SK-N-SH (cell line): Measurements from ENCODE around the gene GJA3. TPM values are rescaled to one million over a fixed set of nuclear protein-coding genes. Genes with fewer than 3 reads are reported as not detected.

Experiments used
- CTCF ChIA-PET: fragments of 300-600, 350-600 bp; formaldehyde crosslinking; extraction: SDS; loops from one replicate; lab custom pipeline; 2021; lab: Yijun Ruan, JAX
- POLR2A ChIA-PET: fragments of 350-600 bp; sonication (Branson Sonifier 250); formaldehyde crosslinking; extraction: SDS; loops from one replicate; lab custom pipeline; 2020; ENCODE audit warnings: antibody characterized with exemption, inconsistent platforms; lab: Yijun Ruan, JAX
- DNase-seq: peaks from one replicate; pipeline ENCODE4 v3.0.0; 2012
- H2AFZ ChIP-seq: fragments of 200-600 bp; sonication (generic); 2 replicates; pipeline ENCODE4 v1.8.1; 2016; ENCODE audit warnings: antibody characterized with exemption, mild to moderate bottlenecking, low read depth
- H3F3A ChIP-seq: fragments of 200-600 bp; sonication (generic); replicated peaks from 2 replicates; pipeline ENCODE3; 2016; ENCODE audit warnings: antibody characterized with exemption, mild to moderate bottlenecking; ENCODE audit not compliant: insufficient read depth
- H3K27ac ChIP-seq, 2 experiments: fragments of 200-500 bp in 1 of 2; fragments of 200-600 bp in 1 of 2; sonication (Bioruptor generic) in 1 of 2; sonication (generic), shearing (Covaris generic) in 1 of 2; 2 replicates each; pipeline versions ENCODE4 v1.5.1 to v1.6.1; 2014 to 2016; ENCODE audit warnings: low read depth in 2 of 2, inconsistent platforms in 1 of 2, low read length in 1 of 2, mild to moderate bottlenecking in 1 of 2, mixed read lengths in 1 of 2
- H3K27me3 ChIP-seq: fragments of 200-600 bp; sonication (generic), shearing (Covaris generic); 2 replicates; pipeline ENCODE4 v1.6.1; 2016; ENCODE audit warnings: mixed run types; ENCODE audit not compliant: insufficient read depth
- H3K36me3 ChIP-seq, 2 experiments: fragments of 200-500 bp in 1 of 2; fragments of 200-600 bp in 1 of 2; sonication (Bioruptor generic) in 1 of 2; sonication (generic) in 1 of 2; replicated peaks in 1 of 2; 2 replicates each; pipeline versions ENCODE3 to v1.5.1; 2014 to 2016; ENCODE audit warnings: low read length in 1 of 2, mild to moderate bottlenecking in 1 of 2; ENCODE audit not compliant: insufficient read depth in 2 of 2, control insufficient read depth in 1 of 2
- H3K4me1 ChIP-seq, 2 experiments: fragments of 200-500 bp in 1 of 2; fragments of 200-600 bp in 1 of 2; sonication (Bioruptor generic) in 1 of 2; sonication (generic), shearing (Covaris generic) in 1 of 2; 2 replicates each; pipeline versions ENCODE4 v1.5.1 to v1.6.1; 2014 to 2016; ENCODE audit warnings: low read depth in 1 of 2, low read length in 1 of 2, mixed run types in 1 of 2; ENCODE audit not compliant: insufficient read depth in 2 of 2, control insufficient read depth in 1 of 2
- H3K4me2 ChIP-seq: fragments of 200-600 bp; sonication (generic), shearing (Covaris generic); 2 replicates; pipeline ENCODE4 v1.6.1; 2017; ENCODE audit warnings: mixed run types
- H3K4me3 ChIP-seq, 2 experiments: fragments of 200-500 bp in 1 of 2; fragments of 200-600 bp in 1 of 2; sonication (Bioruptor generic) in 1 of 2; sonication (generic), shearing (Covaris generic) in 1 of 2; 2 replicates each; pipeline versions ENCODE4 v1.5.1 to v1.8.1; 2014 to 2016; ENCODE audit warnings: low read depth in 2 of 2, inconsistent platforms in 1 of 2, low read length in 1 of 2, mild to moderate bottlenecking in 1 of 2, mixed read lengths in 1 of 2, moderate library complexity in 1 of 2
- H3K79me2 ChIP-seq: fragments of 200-600 bp; sonication (generic); 2 replicates; pipeline ENCODE4 v1.8.1; 2017; ENCODE audit warnings: mild to moderate bottlenecking; ENCODE audit not compliant: insufficient read depth
- H3K9ac ChIP-seq: fragments of 200-600 bp; sonication (generic); 2 replicates; pipeline ENCODE4 v1.6.1; 2017; ENCODE audit warnings: mixed run types
- H3K9me2 ChIP-seq: fragments of 200-600 bp; sonication (generic); 2 replicates; pipeline ENCODE4 v1.6.1; 2017; ENCODE audit warnings: mixed run types
- H3K9me3 ChIP-seq: fragments of 200-600 bp; sonication (generic); 2 replicates; pipeline ENCODE4 v1.6.1; 2017; ENCODE audit warnings: mixed run types, mild to moderate bottlenecking, moderate library complexity
- H4K20me1 ChIP-seq: fragments of 200-600 bp; sonication (generic); 2 replicates; pipeline ENCODE4 v1.6.1; 2017; ENCODE audit warnings: mild to moderate bottlenecking, mixed run types; ENCODE audit not compliant: insufficient read depth
- CHD2 ChIP-seq: fragments of 150-350 bp; IDR thresholded peaks from 2 replicates; pipeline ENCODE4 v1.6.1; 2018; ENCODE audit warnings: low read length; ENCODE audit not compliant: partially characterized antibody
- CTCF ChIP-seq: fragments of 200-600 bp; sonication (generic); IDR thresholded peaks from 2 replicates; pipeline ENCODE4 v1.6.1; 2017; ENCODE audit warnings: antibody characterized with exemption, mild to moderate bottlenecking, moderate library complexity
- FOXM1 ChIP-seq: IDR thresholded peaks from 2 replicates; pipeline ENCODE4 v1.4.0; 2012; ENCODE audit warnings: low read depth, mild to moderate bottlenecking
- MEF2A ChIP-seq: IDR thresholded peaks from 2 replicates; pipeline ENCODE4 v1.4.0; 2012; ENCODE audit warnings: low read depth, borderline replicate concordance
- MXI1 ChIP-seq: IDR thresholded peaks from 2 replicates; pipeline ENCODE4 v1.6.1; 2012; ENCODE audit warnings: mild to moderate bottlenecking, low read depth, low read length, improper control_type of control experiment
- PBX3 ChIP-seq: IDR thresholded peaks from 2 replicates; pipeline ENCODE4; 2012
- POLR2AphosphoS5 ChIP-seq: IDR thresholded peaks from 2 replicates; pipeline ENCODE4 v1.6.1; 2012; ENCODE audit warnings: low read depth, low read length
- RXRA ChIP-seq: IDR thresholded peaks from 2 replicates; pipeline ENCODE4 v1.4.0; 2012; ENCODE audit warnings: low read depth, mild to moderate bottlenecking, borderline replicate concordance
- TAF1 ChIP-seq: IDR thresholded peaks from 2 replicates; pipeline ENCODE4 v1.6.1; 2012; ENCODE audit warnings: low read depth, mild to moderate bottlenecking, low read length, moderate library complexity, borderline replicate concordance
- YY1 ChIP-seq: IDR thresholded peaks from 2 replicates; pipeline ENCODE4 v1.4.0; 2012; ENCODE audit warnings: low read depth, mild to moderate bottlenecking
- ZBTB33 ChIP-seq: IDR thresholded peaks from 2 replicates; pipeline ENCODE4 v1.4.0; 2012; ENCODE audit warnings: low read depth, borderline replicate concordance
- WGBS: methylation state at CpG from one replicate; pipeline ENCODE4 v1.1.6; 2017; ENCODE audit warnings: low lambda C conversion rate; 5-methylcytosine and 5-hydroxymethylcytosine counted together
- polyA plus RNA-seq, 3 experiments: library from polyadenylated mRNA; depleted of rRNA; stranded (reverse); fragments of >200 nt; gene quantifications; 2 replicates each; pipeline ENCODE4 v1.2.3, GENCODE V29; 2012

The GJA3 gene
- polyA plus RNA-seq, 1 of the 3 experiments (the other 2 are of a cell fraction): not detected

GRCh38 chr13:20177049-20177831 is 16.4 kb upstream of the GJA3 start:
- H3K27me3 ChIP-seq: peaks cover 90% of the 10 kb centered on the region
- H3K36me3 ChIP-seq: no peaks in the 10 kb centered on the region
- peak overlapping the region; percentile 51; the same call in 1 of the 2 replicates for H3K4me2 ChIP-seq
- H4K20me1 ChIP-seq: no peaks in the 10 kb centered on the region
- no peak for DNase-seq
- peaks cover 4% of the 10 kb centered on the region for H3F3A ChIP-seq
- no peaks in the 10 kb centered on the region for H3K79me2 ChIP-seq
- CTCF ChIA-PET: interaction anchor here (0.6 to 4.4 kb wide), 3 partner anchors 8 to 20 kb away, joined by 3 to 17 read pairs (median 3); no protein-coding TSS in a partner anchor
- peak overlapping the region in 1 of 2 experiments; percentile 9; a peak in 1 of 4 replicates for H3K4me3 ChIP-seq
- no peaks in the 10 kb centered on the region for H3K9me2 ChIP-seq
- 23% methylated on average over 29 of the region's 67 CpGs for WGBS
- H3K27ac ChIP-seq: no peak overlapping the region
- 0 out of 2 replicates have a peak overlapping the region, but pooled peaks have one; percentile 22 for H2AFZ ChIP-seq
- POLR2A ChIA-PET: no interaction called here
- TF ChIP-seq POLR2AphosphoS5 (no peak), FOXM1 (no peak)
- no peaks in the 10 kb centered on the region for H3K9me3 ChIP-seq
- no peak overlapping the region for H3K9ac ChIP-seq
- H3K4me1 ChIP-seq: peaks cover 0 to 10% of the 10 kb centered on the region in 2 experiments; a peak in 2 of 4 replicates

- 33% methylated on average over 14 of the region's 14 CpGs for WGBS
- Histone ChIP-seq H3F3A (peaks cover 4% of the 10 kb centered on the region), H3K9me2 (no peaks in the 10 kb centered on the region), H3K9me3 (no peaks in the 10 kb centered on the region), H3K27ac (no peak overlapping the region), H3K27me3 (peaks cover 96% of the 10 kb centered on the region), H3K9ac (no peak overlapping the region), H3K36me3 (no peaks in the 10 kb centered on the region), H3K79me2 (no peaks in the 10 kb centered on the region), H2AFZ (no peak overlapping the region), H3K4me1 (peaks cover 0 to 10% of the 10 kb centered on the region in 2 experiments; a peak in 2 of 4 replicates), H4K20me1 (no peaks in the 10 kb centered on the region), H3K4me3 (no peak overlapping the region), H3K4me2 (no peak overlapping the region)
- ChIA-PET POLR2A (no interaction called here), CTCF (interaction anchor here (0.6 to 4.4 kb wide), 3 partner anchors 14 to 749 kb away, joined by 3 to 17 read pairs (median 4); no protein-coding TSS in a partner anchor)
- TF ChIP-seq CHD2 (no peak), TAF1 (no peak), YY1 (no peak), MEF2A (no peak), RXRA (no peak), CTCF (no peak), MXI1 (no peak), PBX3 (no peak), ZBTB33 (no peak)
- no peak for DNase-seq
These were observed 15.2 kb upstream of the GJA3 start for GRCh38 chr13:20175907-20176652.
